Inflammatory macrophage treated with lipopolysaccharide for 1 hour (primary cell): Measurements from ENCODE around the gene VRK3.
A peak's percentile ranks its signal among the peaks of the same experiment; 100 is the strongest.

Source experiments
- DNase-seq, 2 donors: peaks; one replicate each; pipeline ENCODE4 v3.0.0-alpha.2; 2020 to 2022

The VRK3 gene

DNA sequence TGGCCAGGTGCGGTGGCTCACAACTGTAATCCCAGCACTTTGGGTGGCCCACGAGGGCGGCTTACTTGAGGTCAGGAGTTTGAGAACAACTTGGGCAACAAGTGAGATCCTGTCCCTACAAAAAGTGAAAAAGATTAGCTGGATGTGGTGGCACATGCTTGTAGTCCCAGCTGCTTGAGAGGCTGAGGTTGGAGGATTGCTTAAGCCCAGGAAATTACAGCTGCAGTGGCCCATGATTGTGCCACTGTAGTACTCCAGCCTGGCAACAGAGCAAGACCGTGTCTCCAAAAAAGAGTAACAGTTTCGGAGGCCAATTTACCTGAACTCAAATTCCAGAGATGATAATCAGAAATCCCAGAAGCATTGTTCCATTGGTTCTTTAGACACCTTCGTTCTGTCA is 5.1 kb upstream of the VRK3 start:
- DNase-seq = peak in 1 of 2 donors; percentile 1

DNA sequence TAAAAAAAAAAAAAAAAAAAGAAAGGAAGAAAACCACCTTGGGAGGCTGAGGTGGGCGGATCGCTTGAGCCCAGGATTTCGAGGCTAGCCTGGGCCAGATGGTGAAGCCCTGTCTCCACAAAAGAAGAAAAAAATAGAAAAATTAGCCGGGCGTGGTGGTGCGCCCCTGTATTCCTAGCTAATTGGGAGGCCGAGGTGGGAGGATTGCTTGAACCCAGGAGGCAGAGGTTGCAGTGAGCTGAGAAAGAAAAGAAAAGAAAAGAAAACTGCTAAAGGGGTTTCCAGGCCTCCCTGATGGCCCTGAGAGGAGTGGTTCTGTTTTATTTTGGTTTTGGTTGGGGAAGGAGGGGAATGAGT is 1.4 kb upstream of the VRK3 start:
- DNase-seq = no peak

DNA sequence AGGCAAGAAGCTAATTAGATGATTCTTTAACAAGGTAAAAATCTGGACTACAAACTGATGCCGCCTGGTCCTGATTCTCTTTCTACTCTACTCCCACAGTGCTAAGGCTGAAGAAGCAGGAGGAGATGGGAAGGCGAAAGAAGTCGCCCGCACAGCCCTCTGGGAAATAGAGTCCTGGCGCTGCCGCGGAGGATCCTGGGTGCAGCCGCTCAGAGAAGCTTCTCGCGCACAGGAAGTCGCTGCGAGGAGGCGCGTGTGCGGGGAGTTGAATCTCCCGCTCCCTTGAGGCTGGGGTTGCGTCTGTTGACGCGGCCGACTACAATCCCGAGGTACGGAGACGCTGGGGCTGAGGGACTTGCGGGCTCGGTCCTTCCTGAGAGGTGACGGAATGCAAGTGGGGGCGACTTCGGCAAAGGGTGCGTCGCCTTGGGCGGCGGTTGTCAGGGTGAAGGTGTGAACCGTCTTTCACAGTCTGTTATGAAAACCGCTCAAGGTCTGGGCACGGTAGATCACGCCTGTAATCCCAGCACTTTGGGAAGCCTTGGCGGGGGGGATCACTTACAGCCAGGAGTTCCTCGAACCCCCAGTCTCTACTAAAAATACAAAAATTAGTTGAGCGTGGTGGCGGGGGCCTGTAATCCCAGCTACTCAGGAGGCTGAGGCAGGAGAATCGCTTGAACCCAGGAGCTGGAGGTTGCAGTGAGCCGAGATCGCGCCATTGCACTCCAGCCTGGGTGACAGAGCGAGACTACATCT is 800 bp upstream of the VRK3 start, which contains the start of gene ZNF473:
TSS of gene ZNF473 (plus strand) at position 212 of the 756 bp plus-strand sequence. CDS start 5,078 bp downstream, outside the sequence.
- peak; percentile 95 to 96 for DNase-seq

DNA sequence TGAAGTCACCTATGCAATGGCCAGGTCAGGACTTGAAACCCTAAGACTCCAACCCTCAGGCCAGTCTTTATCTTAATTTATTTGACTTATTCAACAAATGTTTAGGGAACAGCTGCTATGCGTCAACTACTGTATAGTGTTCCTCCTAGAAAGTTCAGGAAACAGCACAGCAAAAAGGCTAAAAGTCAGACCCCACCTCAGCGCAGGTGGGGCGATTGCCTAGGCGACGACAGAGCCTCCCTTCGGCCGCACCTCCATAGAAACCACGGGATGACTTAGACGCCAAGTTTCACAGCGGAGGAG is 502 bp downstream of the VRK3 start:
- no peak for DNase-seq

DNA sequence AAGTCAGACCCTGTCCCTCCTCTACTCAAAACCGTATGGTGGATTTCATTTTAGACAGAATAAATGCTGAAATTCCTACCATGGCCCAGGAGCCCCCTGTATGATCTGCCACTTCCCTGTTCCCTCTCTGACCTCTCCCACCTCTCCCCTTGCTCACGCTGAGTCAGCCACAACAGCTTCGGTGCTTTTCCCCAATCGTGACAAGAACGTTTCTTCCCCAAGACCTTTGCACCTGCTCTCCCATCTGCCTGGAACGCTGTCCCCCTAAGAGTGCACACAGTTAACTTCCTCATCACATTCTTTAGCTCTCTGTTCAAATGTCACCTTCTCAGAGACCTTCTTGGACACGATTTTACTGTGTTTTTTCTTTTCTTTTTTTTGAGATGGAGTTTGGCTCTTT is 2.3 kb downstream of the VRK3 start:
- no peak for DNase-seq

DNA sequence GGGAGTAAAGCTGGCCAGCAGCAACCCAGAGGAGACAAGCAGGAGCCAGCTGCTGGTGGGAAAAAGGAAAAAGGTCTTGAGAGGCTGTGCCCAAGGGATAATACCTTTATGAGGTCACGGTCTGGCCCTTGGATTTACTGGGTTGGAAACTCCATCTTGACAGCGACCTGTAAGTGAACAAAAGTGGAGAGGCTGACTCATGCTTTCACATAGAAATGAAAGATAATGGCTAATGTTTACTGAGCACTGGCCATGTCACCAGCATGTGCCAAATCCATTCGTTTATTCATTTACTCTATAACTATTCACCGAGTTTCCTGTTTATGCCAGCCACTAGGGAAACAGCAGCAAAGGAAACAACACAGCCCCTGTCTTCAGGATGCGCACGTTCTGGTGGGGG is 4.7 kb downstream of the VRK3 start:
- DNase-seq = no peak

DNA sequence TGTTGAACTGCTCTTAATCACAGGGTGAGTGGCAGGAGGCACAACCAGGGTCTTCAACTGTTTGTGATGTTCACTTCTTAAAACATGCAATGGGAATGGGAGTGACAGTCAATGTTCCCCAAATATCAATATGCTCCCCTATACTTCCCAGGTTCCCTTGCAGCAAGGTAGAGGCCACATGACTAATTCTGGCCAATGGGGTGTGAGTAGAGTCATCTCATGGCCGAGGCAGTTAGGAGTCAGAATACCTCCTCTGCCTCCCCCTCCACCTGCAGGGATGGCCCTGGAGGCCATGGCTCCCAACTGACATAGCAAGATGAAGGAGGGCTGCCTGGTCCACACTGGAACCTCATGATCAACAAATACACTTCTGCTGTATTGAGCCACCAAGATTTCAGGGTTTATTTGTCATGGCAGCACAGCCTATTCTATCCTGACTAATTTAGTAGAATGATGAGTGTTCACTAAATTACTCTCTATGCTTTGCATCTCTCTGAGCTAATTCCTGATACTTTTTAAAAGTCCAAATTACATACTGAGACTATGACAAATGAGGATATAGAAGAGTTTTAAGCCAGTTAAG is 8.9 kb downstream of the VRK3 start:
- DNase-seq = no peak

DNA sequence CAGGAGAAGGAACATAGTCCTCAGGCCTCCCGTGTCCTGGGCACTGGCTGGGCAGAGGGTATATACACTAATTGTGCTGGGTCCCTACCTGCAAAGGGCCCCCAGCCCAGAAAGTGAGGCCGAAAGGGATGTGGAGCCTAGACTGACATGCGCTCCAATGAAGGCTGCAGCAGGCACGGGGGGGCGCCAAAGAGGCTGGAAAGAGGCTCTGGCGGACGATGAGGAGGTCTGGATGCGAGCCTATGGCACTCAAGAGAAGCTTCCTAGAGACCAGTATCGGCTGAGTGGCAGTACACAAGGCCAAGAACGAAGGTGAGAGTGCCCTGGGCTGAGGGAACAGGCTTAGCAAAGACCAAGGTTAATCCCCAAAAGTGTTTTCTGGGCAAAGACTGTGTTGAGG is 16.6 kb downstream of the VRK3 start:
- DNase-seq = no peak

DNA sequence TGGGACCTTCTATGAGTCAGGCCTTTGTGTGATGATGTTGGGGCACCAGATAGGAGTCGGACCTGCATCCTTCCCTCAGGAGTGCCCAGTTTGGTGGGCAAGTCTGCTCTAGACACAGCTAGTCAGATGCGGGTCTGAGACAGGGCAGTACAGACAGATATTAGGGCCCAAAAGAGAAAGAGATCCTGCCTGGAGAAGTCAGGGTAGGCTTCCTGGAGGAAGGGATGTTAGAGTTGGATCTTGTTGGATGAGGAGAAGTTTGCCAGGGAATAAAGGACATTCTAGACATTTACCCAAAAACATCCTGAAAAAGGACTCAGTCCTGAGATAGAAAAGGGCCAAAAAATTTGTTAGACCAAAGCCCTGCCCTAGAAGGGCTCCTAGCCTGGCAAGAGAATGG is 17.2 kb downstream of the VRK3 start:
- DNase-seq = no peak

DNA sequence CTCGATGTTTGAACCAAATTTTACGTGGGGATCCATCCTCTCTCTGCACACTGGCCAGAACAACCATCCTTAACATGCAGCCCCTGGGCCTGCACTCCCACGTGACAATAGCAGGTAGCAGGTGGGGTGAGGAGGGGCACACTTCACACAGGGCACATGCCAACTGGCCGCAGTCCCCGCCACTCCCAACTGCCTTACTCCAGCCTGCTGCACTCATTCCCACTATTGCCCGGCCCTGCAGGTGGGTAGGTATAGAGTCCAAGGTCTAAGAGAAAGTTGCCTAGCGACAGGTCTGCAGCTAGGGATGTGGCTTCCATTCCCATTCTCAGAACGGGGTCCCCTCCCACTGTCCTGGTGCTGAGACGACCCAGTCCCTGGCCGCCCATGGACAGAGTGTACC is 18.0 kb downstream of the VRK3 start:
- no peak for DNase-seq

DNA sequence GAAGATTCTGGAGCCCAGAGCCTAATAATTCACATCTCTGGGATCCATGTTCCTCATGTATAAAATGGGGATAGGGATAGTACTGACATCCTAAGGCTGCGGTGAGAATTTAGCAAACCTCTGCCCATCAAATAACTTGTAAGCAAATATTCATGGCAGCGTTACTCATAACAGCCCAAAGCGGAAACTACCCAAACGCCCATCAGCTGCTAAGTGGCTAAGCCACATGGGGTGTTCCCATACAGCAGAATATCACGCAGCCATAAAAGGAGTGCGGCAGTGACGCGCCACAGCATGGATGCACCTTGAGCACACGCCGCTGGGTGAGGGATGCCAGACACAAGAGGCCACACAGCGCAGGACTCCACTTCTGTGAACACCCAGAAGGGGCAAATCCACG is 19.7 kb downstream of the VRK3 start:
- DNase-seq = no peak

DNA sequence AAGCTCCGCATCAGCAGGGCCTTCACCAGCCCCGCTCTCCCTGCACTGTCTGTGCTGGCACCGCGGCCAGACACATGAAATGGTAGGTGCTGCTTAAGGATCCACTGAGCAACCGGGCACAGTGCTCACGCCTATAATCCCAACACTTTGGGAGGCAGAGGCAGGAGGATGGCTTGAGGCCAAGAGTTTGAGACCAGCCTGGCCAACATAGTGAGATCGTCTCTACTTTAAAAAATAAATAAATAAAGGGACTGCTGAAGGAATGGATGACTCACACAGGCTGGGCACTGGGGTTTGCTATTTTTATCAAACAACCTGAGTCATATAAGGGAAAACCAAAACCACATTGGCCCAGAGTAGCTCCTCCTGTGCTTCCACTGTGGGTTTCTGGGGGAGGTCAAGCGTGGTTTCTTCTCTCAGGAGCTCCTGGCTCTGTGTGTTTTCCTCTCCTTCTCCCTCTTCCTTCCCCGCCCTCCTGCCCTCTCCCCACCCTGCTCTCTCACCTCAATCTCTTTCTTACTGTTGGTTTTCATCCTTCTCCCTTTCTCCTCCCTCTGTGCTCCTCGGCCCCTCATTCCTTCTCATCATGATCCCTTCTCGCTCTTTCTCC is 21.3 kb downstream of the VRK3 start:
- peak; percentile 36 to 53 for DNase-seq

DNA sequence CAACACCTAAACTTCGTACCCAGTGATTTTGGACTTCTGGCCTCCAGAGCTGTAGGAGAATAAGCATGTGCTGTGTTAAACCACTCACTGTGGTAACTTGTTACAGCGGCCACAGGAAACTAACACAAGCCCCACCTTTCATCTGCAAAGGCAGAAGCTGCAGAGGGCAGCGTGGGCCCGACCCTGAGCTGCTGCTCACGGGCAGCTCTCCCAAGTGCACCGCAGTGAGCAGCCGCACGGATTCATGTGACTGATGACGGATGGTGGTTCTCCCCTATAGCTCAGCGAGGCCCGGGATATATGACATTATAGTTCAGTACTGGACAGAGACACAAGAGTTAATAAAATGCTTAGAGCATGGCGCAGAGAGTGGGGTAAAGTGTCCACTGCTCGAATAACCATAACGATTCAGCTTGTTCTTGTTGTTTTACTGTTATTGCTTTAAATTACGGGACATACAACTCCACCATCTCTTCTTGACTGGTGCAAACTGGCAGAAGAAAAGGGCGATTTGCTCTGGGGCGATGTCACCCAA is 21.9 kb downstream of the VRK3 start:
- DNase-seq = no peak

DNA sequence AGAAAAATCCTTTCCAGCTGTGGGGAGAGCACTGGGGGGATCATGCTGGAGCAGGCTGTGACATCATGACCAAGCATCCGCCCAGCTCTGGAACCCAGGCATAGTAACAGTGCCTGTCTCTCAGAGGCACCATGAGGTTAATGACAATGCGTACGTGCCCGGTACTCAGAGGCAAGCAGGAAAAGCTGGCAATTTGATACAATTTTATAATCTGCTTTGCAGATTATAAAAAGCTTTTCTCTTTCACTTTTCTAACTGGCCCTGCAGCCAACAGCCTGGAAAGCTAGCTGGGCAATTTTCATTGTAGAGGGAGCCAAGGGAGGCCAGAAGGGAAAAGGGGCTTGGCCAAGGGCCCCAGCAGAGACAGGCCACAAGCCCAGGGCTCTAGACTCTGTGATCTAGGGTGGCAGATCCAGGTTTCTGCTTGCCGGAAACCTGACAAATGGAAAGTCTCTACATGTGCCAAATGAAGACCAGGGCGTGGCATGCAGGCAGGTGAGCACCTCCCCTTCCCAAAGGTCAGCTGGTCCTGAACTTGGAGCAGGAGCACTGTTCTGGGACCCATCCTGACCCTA is 22.7 kb downstream of the VRK3 start:
- no peak for DNase-seq

DNA sequence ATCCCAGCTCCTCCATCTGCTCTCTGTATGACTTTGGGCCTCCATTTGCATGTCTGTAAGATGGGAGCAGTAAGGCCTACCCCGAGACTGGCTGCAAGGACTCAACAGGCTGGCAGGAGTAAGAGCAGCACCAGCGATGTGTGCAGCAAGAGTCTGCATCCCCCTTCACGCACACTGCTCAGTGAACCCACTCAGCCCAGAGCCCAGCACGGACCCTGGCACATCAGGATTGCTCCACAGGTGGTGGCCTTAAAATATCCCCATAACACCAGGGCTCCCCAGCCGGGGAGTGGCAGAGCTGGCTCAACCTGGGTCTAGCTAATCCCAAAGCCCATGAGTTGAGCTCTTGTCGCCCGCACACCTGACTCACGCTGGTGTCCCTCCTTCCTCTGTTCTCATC is 23.4 kb downstream of the VRK3 start:
- no peak for DNase-seq

DNA sequence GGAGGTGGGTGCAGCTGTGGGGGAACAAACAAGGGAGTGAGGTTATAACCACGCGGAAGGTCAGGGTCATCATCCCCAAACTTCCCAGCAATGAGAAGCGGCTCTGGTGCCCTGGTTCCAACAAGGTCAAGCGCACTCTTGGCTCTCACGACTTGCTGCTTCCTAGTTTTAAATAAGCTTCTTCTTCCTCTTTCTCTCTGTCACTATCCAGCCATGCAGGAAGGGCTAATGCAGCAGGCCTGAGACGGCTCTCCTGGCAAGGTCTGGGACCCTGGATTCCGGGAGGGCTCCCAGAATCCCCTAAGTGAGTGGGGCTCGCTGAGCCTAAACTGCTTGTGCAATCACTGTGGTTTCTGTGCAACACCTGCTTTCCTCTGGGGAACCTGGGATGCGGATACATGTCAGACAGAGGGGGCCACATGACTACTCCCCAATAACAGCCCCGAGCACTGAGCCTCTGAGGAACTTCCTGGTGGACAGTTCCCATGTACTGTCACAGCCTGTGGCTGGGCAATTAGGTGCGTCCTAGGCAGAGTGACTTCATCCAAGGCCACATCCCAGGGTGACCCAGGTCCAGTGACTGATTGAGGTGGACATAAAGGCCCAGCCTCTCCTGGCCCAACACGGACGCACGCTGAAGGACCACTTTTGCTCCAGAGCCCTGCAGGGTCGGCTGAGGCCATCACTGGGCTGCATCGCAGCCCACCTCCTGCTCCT is 24.2 kb downstream of the VRK3 start:
- DNase-seq = no peak

DNA sequence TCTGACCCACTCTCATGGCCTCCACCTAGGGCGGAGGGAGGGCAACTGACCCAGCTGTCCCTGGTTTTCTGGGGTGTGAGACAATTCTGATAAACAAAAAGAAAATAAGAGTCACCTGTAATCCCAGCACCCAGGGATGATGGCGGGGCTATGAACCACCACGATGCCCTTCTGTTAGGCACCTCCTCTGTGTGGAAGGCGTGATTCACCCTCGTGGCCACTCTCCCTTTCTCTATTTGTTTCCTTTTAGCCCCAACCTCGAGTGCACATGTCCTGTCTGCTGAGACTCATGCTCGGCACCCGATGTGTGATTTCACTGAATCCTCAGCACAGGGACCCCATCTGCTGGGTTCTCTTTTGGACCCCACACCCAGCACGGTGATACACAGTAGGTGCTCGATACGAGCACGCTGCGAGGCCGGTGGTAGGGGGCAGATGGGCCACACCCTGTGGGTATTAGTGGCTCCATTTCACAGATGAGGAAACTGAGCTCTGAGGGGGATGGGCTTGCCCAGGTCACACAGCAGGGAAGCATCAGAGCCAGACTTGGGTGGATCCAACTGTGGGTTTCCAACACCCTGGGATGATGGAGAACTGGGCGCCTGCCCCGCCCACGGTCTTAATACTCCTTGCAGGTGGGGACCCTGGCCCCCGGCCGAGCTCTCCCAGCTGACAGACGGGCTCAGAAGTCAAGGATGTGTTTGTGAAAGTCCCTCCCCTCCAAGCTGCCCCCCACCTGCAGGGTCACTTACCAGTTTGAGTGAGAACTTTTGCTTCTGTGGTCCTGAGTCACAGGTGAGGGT is 24.9 kb downstream of the VRK3 start:
- DNase-seq = no peak

DNA sequence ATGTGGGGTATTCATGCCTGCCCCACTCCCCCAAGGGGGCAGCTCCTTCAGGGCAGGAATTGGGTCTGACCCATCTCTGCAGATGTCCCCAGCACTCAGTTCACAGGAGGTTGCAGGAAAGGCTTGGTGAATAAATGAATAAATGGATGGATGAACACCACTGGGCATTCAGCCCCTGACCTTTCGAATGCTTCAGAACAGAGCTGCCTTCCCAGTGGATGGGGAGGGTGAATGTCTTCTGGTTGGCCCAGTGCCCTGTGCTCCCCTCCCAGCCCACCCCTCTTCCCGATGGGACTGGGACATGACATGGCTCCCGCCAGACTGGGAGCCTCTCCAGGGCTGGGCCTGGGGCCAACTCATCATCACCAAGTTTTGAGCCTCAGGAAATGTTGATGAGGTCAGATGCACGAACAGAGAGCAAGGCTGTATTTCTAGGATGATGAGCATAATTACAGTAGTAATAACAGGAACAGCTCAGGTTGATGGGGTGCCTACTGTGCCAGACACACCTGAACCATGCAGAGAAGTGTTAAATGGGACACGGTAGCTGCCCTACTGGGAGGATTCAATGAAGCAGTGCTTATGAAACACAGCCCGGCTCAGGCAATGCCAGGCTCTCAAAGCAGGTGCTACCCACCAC is 25.7 kb downstream of the VRK3 start:
- DNase-seq = no peak

DNA sequence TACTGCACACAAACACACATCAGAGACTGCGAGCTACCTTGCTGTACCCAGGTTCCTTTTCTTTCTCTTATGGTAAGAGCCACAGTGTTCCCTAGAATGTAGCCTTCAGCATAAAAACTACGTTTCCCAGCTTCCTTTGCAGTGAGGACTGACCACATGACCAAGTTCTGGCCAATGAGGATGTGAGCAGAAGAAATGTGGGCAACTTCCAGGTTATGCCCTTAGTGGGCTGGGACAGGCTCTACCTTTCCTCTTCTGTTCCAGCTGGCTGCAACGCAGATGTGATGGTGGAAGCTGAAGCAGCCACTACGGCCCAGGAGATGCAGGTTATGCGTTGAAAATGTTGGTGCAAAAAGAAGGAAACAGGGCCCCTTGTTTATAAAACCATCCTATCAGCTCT is 27.5 kb downstream of the VRK3 start:
- DNase-seq = peak; percentile 40 to 47

DNA sequence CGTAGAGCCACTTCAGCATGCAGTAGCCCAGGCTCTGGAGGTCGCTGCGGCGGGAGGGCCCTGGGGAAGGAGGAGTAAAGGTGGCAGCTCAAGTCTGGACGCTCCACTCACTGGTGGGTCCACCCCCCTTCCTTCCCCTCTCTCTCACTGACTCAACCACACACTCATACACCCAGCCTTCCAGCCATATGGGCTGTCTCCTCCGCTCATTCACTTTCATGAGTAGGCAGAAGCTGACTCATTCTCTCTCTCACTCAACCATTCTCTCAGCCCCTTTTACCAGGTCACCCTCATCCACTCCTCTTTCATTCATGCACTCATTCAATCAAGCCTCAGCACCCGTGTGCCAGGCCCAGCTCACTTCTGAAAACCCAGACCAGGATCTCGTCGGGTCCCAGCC is 36.7 kb downstream of the VRK3 start:
- DNase-seq = no peak

DNA sequence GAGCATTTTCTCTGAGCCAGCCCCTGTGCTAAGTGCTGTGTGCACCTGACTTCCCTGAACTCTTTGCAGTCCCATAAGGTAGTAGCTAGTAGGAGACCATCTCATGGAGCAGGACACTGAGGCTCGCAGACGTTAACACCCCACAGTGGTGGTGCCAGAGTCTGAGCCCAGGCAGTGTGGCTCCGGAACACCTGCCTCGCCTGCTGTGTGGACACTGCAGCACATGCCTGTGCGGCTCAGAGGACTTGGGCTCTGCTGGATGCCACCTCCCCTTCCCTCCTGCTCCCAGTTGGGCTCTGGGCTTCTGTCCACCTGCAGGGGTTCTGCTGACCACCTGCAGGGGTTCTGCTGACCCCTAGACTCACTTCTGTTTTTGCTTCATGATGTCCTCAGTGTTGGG is 37.2 kb downstream of the VRK3 start:
- DNase-seq = no peak

DNA sequence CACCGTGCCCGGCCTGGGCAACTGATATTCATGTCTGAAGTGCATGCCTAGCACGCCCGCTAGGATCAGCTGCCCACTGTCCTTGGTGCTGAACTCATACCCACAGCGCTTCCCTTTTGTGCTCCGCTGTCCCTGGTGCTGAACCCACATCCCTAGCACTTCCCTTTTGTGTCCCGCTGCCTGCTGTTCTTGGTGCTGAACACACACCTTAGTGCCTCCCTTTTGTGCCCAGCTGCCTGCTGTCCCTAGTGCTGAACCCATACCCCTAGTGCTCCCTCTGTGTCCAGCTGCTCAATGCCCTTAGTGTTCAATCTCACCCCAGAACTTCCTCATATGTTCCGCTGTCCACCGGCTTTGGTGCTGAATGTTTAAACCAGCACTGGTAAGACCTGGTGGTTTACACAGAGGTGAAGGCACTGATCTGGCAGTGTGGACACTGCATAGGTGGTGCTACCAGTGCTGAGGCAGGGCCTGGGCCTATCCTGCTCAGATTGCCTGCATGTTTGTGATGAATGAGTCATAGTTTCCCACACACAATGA is 37.9 kb downstream of the VRK3 start:
- peak; percentile 83 to 98 for DNase-seq
